ENCODE measurements around the gene IL6. TPM values are rescaled to one million over a fixed set of nuclear protein-coding genes. Genes with fewer than 3 reads are reported as not detected.

IL6 gene
- total RNA-seq (2022; extraction: Qiagen RNA extraction), result 0.40 to 1.6 TPM (median 0.66 TPM) in 5 replicates

DNA sequence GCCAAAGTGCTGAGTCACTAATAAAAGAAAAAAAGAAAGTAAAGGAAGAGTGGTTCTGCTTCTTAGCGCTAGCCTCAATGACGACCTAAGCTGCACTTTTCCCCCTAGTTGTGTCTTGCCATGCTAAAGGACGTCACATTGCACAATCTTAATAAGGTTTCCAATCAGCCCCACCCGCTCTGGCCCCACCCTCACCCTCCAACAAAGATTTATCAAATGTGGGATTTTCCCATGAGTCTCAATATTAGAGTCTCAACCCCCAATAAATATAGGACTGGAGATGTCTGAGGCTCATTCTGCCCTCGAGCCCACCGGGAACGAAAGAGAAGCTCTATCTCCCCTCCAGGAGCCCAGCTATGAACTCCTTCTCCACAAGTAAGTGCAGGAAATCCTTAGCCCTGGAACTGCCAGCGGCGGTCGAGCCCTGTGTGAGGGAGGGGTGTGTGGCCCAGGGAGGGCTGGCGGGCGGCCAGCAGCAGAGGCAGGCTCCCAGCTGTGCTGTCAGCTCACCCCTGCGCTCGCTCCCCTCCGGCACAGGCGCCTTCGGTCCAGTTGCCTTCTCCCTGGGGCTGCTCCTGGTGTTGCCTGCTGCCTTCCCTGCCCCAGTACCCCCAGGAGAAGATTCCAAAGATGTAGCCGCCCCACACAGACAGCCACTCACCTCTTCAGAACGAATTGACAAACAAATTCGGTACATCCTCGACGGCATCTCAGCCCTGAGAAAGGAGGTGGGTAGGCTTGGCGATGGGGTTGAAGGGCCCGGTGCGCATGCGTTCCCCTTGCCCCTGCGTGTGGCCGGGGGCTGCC, at the start of gene IL6:
IL6 (plus strand) TSS at position 294 of the 807 bp plus-strand sequence; CDS start at position 357, 63 bp downstream.

Other genes with a start within 250 kb of the IL6 start
- gene STEAP1B, start 227.0 kb upstream of the IL6 start, total RNA-seq (2022; extraction: Qiagen RNA extraction), result 0.09 to 0.14 TPM (median 0.12 TPM) in 4 of 5 replicates, not detected in the other
- 326 to 1,131 TPM (median 342 TPM) in 5 replicates for gene TOMM7, start 95.6 kb downstream of the IL6 start, total RNA-seq (2022; extraction: Qiagen RNA extraction)

All from A549 treated with dexamethasone at 1 μM for 4 hours (cell line).